ENCODE measurements around the gene SMIM13. TPM values are rescaled to one million over a fixed set of nuclear protein-coding genes. Genes with fewer than 3 reads are reported as not detected.

Gene SMIM13
- total and polyA plus RNA-seq, 8 donors: 1.2 to 15.8 (median 3.0) TPM

DNA sequence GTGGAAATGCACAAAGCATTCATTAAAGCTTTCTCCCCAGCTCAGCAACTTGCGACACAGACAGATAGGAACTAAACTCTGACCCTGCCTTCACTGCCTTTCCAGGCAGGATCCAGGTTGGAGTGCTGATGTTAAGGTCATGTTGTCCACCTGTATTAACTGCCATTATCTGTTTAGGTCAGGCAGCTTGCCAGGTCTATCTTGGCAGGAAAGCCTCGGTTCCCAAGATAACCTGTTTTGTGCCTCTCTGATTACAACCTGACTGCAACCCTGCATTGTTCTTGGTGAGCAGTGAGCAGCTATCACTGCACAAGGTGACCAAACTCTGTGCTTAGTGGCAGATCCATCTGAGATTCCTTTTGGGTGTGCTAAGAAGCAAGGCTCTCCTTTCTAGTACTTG, 26.3 kb upstream of the SMIM13 start:
- 13 to 50% (median 28%) methylated on average over 2 of the region's 2 CpGs for WGBS, 5 donors
- Histone ChIP-seq H3K36me3 (no peaks in the 10 kb centered on the region), H3K27ac (no peak overlapping the region), H3K4me1 (peaks cover 0 to 4% (median 0%) of the 10 kb centered on the region in 4 donors), H3K9me3 (no peaks in the 10 kb centered on the region), H3K27me3 (no peaks in the 10 kb centered on the region), H3K4me3 (no peak overlapping the region)
- intact Hi-C loops (cut with DNase I; ENCODE audit: low total_unique reads): loop anchor here (5.0 kb wide), 1 partner anchor 115 kb away; no protein-coding TSS in a partner anchor
- peak; percentile 37 to 55 for DNase-seq
- peak in 1 of 3 donors; percentile 20 for TF ChIP-seq POLR2AphosphoS5 (IDR thresholded peaks at IDR 0.05)
- no peak for TF ChIP-seq CTCF (IDR thresholded peaks at IDR 0.05)
- no peak for TF ChIP-seq EP300 (IDR thresholded peaks at IDR 0.05)
- TF ChIP-seq POLR2A (IDR thresholded peaks at IDR 0.05): no peak

GRCh38 chr6:11069760-11070159, 23.9 kb upstream of the SMIM13 start:
- Histone ChIP-seq H3K4me3 (no peak overlapping the region), H3K4me1 (peaks cover 0 to 4% (median 0%) of the 10 kb centered on the region in 4 donors), H3K27me3 (no peaks in the 10 kb centered on the region), H3K9me3 (no peaks in the 10 kb centered on the region), H3K27ac (no peak overlapping the region), H3K36me3 (no peaks in the 10 kb centered on the region)
- DNase-seq: no peak
- TF ChIP-seq POLR2A (IDR thresholded peaks at IDR 0.05): no peak
- TF ChIP-seq POLR2AphosphoS5 (IDR thresholded peaks at IDR 0.05): no peak
- TF ChIP-seq EP300 (IDR thresholded peaks at IDR 0.05): no peak
- no peak for TF ChIP-seq CTCF (IDR thresholded peaks at IDR 0.05)
- intact Hi-C loops (cut with DNase I; ENCODE audit: low total_unique reads): loop anchor here (5.0 kb wide), 1 partner anchor 117 kb away; no protein-coding TSS in a partner anchor
- 55 to 83% (median 66%) methylated on average over 2 of the region's 2 CpGs for WGBS, 5 donors

GRCh38 chr6:11072101-11072500, 21.5 kb upstream of the SMIM13 start:
- no peak for DNase-seq
- WGBS, 5 donors: 88 to 97% (median 91%) methylated on average over 4 of the region's 4 CpGs
- H3K4me3 ChIP-seq: no peak overlapping the region
- no peak overlapping the region for H3K27ac ChIP-seq
- intact Hi-C loops (cut with DNase I; ENCODE audit: low total_unique reads): no loop called here
- no peaks in the 10 kb centered on the region for H3K27me3 ChIP-seq
- H3K9me3 ChIP-seq: no peaks in the 10 kb centered on the region
- TF ChIP-seq EP300 (IDR thresholded peaks at IDR 0.05) (no peak), POLR2A (IDR thresholded peaks at IDR 0.05) (no peak), POLR2AphosphoS5 (IDR thresholded peaks at IDR 0.05) (no peak), CTCF (IDR thresholded peaks at IDR 0.05) (no peak)
- H3K4me1 ChIP-seq: peaks cover 0 to 4% (median 0%) of the 10 kb centered on the region in 4 donors
- no peaks in the 10 kb centered on the region for H3K36me3 ChIP-seq

DNA sequence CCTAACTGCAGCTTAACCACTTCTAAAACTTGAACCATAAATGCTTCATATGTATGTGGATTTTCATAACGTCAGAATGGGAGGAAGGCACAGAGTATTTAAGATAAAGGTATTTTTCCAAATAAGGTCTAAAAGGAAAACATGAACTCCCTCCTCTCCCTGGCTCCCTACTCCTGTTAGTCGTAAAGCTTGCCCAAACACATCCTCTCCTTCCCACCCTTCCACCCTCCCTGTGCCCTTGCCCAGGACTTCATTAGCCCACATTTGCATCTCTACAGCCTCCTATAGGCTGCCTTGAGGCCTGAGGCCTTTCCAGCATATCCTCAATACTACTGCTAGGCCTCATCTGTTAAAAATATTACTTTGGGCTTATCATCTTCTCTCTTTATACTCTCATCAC, 17.1 kb upstream of the SMIM13 start:
- Histone ChIP-seq H3K27ac (no peak overlapping the region), H3K4me3 (no peak overlapping the region), H3K27me3 (no peaks in the 10 kb centered on the region), H3K4me1 (no peaks in the 10 kb centered on the region), H3K36me3 (no peaks in the 10 kb centered on the region), H3K9me3 (no peaks in the 10 kb centered on the region)
- intact Hi-C loops (cut with DNase I; ENCODE audit: low total_unique reads): no loop called here
- TF ChIP-seq CTCF (IDR thresholded peaks at IDR 0.05): no peak
- TF ChIP-seq EP300 (IDR thresholded peaks at IDR 0.05): no peak
- TF ChIP-seq POLR2A (IDR thresholded peaks at IDR 0.05): no peak
- no peak for TF ChIP-seq POLR2AphosphoS5 (IDR thresholded peaks at IDR 0.05)
- 68 to 79% (median 78%) methylated on average over 2 of the region's 2 CpGs for WGBS, 5 donors
- no peak for DNase-seq
